Measurements from ENCODE around the gene SLC24A1.
"Not testable (repeated sequence)": the region's sequence is repeated elsewhere in the genome, so short reads cannot be mapped to it uniquely, and the experiment has no call there.

Gene SLC24A1

GRCh38 chr15:65612949-65613744 is 8.6 kb upstream of the SLC24A1 start:
- TF ChIP-seq TAF1 (IDR thresholded peaks at IDR 0.05; ENCODE audit: low read depth, low read length): no peak
- TF ChIP-seq POLR2AphosphoS5 (IDR thresholded peaks at IDR 0.05; ENCODE audit: low read depth, low read length): no peak
- TF ChIP-seq SPI1 (IDR thresholded peaks at IDR 0.05; ENCODE audit: low read depth, low read length): no peak
- TF ChIP-seq PAX5 (IDR thresholded peaks at IDR 0.05; ENCODE audit: insufficient read depth, low read length, severe bottlenecking): no peak
- no peak for TF ChIP-seq POLR2A (IDR thresholded peaks at IDR 0.05; ENCODE audit: low read depth, low read length)
- no peak for TF ChIP-seq POU2F2 (IDR thresholded peaks at IDR 0.05; ENCODE audit: low read depth, low read length)
- DNase-seq (ENCODE audit: insufficient read length, low spot score) (no peak), FAIRE-seq (no peak)

- not testable (repeated sequence) for FAIRE-seq; DNase-seq (ENCODE audit: insufficient read length, low spot score)
Observed at GRCh38 chr15:65615887-65616286, 5.9 kb upstream of the SLC24A1 start.

GRCh38 chr15:65618560-65619109 is 3.1 kb upstream of the SLC24A1 start:
- FAIRE-seq (no peak), DNase-seq (ENCODE audit: insufficient read length, low spot score) (no peak)
- TF ChIP-seq PAX5 (IDR thresholded peaks at IDR 0.05; ENCODE audit: insufficient read depth, low read length, severe bottlenecking): no peak
- no peak for TF ChIP-seq SPI1 (IDR thresholded peaks at IDR 0.05; ENCODE audit: low read depth, low read length)
- no peak for TF ChIP-seq TAF1 (IDR thresholded peaks at IDR 0.05; ENCODE audit: low read depth, low read length)
- no peak for TF ChIP-seq POU2F2 (IDR thresholded peaks at IDR 0.05; ENCODE audit: low read depth, low read length)
- no peak for TF ChIP-seq POLR2AphosphoS5 (IDR thresholded peaks at IDR 0.05; ENCODE audit: low read depth, low read length)
- no peak for TF ChIP-seq POLR2A (IDR thresholded peaks at IDR 0.05; ENCODE audit: low read depth, low read length)

GRCh38 chr15:65619626-65620290 is 2.0 kb upstream of the SLC24A1 start:
- no peak for DNase-seq (ENCODE audit: insufficient read length, low spot score)
- FAIRE-seq: no peak
- no peak for TF ChIP-seq POLR2AphosphoS5 (IDR thresholded peaks at IDR 0.05; ENCODE audit: low read depth, low read length)
- TF ChIP-seq PAX5 (IDR thresholded peaks at IDR 0.05; ENCODE audit: insufficient read depth, low read length, severe bottlenecking): no peak
- TF ChIP-seq TAF1 (IDR thresholded peaks at IDR 0.05; ENCODE audit: low read depth, low read length): no peak
- no peak for TF ChIP-seq POLR2A (IDR thresholded peaks at IDR 0.05; ENCODE audit: low read depth, low read length)
- no peak for TF ChIP-seq POU2F2 (IDR thresholded peaks at IDR 0.05; ENCODE audit: low read depth, low read length)
- TF ChIP-seq SPI1 (IDR thresholded peaks at IDR 0.05; ENCODE audit: low read depth, low read length): no peak

GRCh38 chr15:65620833-65621232 is 905 bp upstream of the SLC24A1 start:
- FAIRE-seq: no peak
- TF ChIP-seq POLR2A (IDR thresholded peaks at IDR 0.05; ENCODE audit: low read depth, low read length): no peak
- TF ChIP-seq TAF1 (IDR thresholded peaks at IDR 0.05; ENCODE audit: low read depth, low read length): no peak
- TF ChIP-seq POU2F2 (IDR thresholded peaks at IDR 0.05; ENCODE audit: low read depth, low read length): no peak
- TF ChIP-seq SPI1 (IDR thresholded peaks at IDR 0.05; ENCODE audit: low read depth, low read length): no peak
- no peak for TF ChIP-seq POLR2AphosphoS5 (IDR thresholded peaks at IDR 0.05; ENCODE audit: low read depth, low read length)
- no peak for TF ChIP-seq PAX5 (IDR thresholded peaks at IDR 0.05; ENCODE audit: insufficient read depth, low read length, severe bottlenecking)

GRCh38 chr15:65623103-65623502 is 1.4 kb downstream of the SLC24A1 start:
- TF ChIP-seq SPI1 (IDR thresholded peaks at IDR 0.05; ENCODE audit: low read depth, low read length): no peak
- no peak for TF ChIP-seq PAX5 (IDR thresholded peaks at IDR 0.05; ENCODE audit: insufficient read depth, low read length, severe bottlenecking)
- no peak for TF ChIP-seq POLR2AphosphoS5 (IDR thresholded peaks at IDR 0.05; ENCODE audit: low read depth, low read length)
- no peak for TF ChIP-seq POU2F2 (IDR thresholded peaks at IDR 0.05; ENCODE audit: low read depth, low read length)
- no peak for TF ChIP-seq TAF1 (IDR thresholded peaks at IDR 0.05; ENCODE audit: low read depth, low read length)
- no peak for TF ChIP-seq POLR2A (IDR thresholded peaks at IDR 0.05; ENCODE audit: low read depth, low read length)
- DNase-seq (ENCODE audit: insufficient read length, low spot score) (no peak), FAIRE-seq (no peak)

More at GRCh38 chr15:65620833-65621232, 905 bp upstream of the SLC24A1 start:
- DNase-seq (ENCODE audit: insufficient read length, low spot score): no peak

GRCh38 chr15:65626856-65627255 is 5.1 kb downstream of the SLC24A1 start:
- DNase-seq (ENCODE audit: insufficient read length, low spot score): no peak
- TF ChIP-seq SPI1 (IDR thresholded peaks at IDR 0.05; ENCODE audit: low read depth, low read length) (no peak), POLR2AphosphoS5 (IDR thresholded peaks at IDR 0.05; ENCODE audit: low read depth, low read length) (no peak), TAF1 (IDR thresholded peaks at IDR 0.05; ENCODE audit: low read depth, low read length) (no peak), PAX5 (IDR thresholded peaks at IDR 0.05; ENCODE audit: insufficient read depth, low read length, severe bottlenecking) (no peak), POLR2A (IDR thresholded peaks at IDR 0.05; ENCODE audit: low read depth, low read length) (no peak), POU2F2 (IDR thresholded peaks at IDR 0.05; ENCODE audit: low read depth, low read length) (no peak)
- no peak for FAIRE-seq

- no peak for TF ChIP-seq PAX5 (IDR thresholded peaks at IDR 0.05; ENCODE audit: insufficient read depth, low read length, severe bottlenecking)
- no peak for DNase-seq (ENCODE audit: insufficient read length, low spot score)
- FAIRE-seq: no peak
Observed at GRCh38 chr15:65629548-65629947, 7.8 kb downstream of the SLC24A1 start.

GRCh38 chr15:65630760-65631159 is 9.0 kb downstream of the SLC24A1 start:
- TF ChIP-seq POU2F2 (IDR thresholded peaks at IDR 0.05; ENCODE audit: low read depth, low read length): no peak
- TF ChIP-seq SPI1 (IDR thresholded peaks at IDR 0.05; ENCODE audit: low read depth, low read length): no peak
- no peak for TF ChIP-seq POLR2A (IDR thresholded peaks at IDR 0.05; ENCODE audit: low read depth, low read length)
- peak; percentile 73 for TF ChIP-seq PAX5 (IDR thresholded peaks at IDR 0.05; ENCODE audit: insufficient read depth, low read length, severe bottlenecking)
- TF ChIP-seq POLR2AphosphoS5 (IDR thresholded peaks at IDR 0.05; ENCODE audit: low read depth, low read length): no peak
- TF ChIP-seq TAF1 (IDR thresholded peaks at IDR 0.05; ENCODE audit: low read depth, low read length): no peak
- FAIRE-seq: peak; percentile 43
- no peak for DNase-seq (ENCODE audit: insufficient read length, low spot score)

All from GM12891 (cell line).